ENCODE data around the gene TNPO3.
A peak's percentile ranks its signal among the peaks of the same experiment; 100 is the strongest.

Gene TNPO3

DNA sequence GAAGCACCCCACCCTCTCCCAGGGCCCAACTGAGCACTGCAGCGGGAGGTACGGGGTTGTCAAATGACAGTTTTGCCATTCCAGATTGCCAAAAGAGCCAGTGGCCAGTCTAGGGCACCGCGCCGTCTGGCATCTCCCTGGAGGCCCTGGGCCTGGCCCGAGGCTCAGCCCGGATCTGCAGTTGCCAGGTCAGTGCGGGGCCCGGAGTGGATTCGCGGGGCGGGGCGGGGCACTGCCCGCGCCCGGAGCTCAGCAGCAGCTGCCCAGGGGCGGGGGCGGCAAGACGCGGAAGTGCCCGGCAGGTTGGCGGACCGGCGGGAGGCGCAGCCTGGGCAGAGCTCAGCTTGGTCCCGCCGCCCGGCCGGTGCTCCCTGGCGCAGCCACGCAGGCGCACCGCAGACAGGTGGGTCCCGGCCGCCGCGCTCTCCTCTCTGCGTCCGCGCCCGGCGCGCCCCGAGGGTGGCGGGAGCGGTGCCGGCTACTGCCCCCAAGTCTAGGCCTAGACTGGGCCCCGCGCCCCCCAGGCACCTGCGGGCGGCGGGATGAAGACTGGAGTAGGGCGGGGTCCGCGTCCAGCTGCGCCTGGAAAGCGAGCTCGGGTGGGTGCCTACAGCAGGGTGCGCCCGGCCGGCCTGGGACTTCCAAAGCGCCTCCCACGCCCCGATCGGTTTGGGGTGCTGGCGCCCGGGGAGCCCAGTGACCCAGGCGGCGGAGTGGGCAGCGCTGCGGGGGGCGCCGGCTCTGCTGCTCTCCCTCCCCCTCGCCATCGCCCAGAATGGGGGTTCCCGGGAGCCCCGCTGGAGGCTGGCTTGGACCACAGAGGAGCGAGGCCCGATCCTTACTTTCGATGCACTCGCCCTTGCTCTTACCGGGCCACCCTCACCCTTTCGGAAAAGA is 117.0 kb downstream of the TNPO3 start, which contains the start of gene IRF5:
Gene IRF5 (plus strand): TSS at position 281 of the 897 bp plus-strand sequence. CDS start 4,155 bp downstream, outside the sequence.
- peak; percentile 27 for DNase-seq

DNA sequence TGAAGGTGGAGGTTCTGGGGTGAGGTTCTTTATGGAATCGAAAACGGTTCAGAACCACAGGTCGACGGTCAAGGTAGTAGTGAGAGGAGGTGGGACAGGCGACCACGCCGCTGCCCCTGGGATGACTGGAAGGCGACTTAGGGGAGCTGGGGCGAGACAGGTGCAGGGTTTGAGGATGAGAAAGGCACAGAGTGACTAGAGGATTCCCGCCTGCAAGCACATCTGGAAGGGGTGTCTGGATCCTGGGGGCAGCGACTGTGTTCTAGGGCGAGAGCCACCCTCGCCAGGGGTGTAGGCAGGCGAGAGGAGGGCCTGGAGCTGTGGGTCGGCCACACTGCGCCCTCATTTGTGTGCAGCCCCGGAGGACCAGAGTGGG is 117.7 kb downstream of the TNPO3 start:
- no peak for DNase-seq

DNA sequence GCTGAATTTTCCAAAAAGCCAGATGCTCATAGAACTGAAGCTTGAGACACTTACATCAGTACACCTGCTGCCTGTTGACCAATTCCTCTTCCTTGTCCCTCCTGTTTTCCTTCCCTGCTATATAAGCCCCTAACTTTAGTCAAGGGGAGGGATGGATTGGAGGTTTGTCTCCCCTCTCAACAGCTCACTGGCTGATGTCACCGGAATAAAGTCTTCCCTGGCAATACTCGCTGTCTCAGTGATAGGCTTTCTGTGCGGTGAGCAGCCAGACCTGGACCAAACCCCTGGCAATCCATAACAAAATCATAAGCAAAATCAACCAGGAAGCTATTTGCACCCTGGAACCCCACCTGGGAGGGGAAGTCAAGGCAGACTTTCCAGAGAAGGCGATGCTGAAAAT is 118.1 kb downstream of the TNPO3 start:
- no peak for DNase-seq

DNA sequence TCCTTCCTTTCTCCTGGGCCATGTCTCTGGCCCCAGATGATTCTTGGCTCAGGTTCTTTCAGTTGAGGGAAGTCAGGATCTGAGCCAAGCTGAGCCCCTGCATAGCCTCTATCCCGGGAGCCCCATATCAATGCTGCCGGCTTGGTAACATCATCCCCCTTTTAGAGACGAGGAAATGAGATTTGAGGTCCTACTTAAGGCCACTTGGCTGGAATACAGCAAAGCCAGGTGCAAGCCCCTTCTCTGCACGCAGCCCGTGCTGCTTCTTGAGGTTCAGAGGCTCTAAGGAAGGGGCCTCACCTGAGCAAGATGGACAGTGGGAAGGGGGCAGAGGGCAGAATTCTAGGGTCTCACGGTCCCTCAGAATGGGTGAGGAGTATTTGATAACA is 119.6 kb downstream of the TNPO3 start:
- peak; percentile 57 for DNase-seq

DNA sequence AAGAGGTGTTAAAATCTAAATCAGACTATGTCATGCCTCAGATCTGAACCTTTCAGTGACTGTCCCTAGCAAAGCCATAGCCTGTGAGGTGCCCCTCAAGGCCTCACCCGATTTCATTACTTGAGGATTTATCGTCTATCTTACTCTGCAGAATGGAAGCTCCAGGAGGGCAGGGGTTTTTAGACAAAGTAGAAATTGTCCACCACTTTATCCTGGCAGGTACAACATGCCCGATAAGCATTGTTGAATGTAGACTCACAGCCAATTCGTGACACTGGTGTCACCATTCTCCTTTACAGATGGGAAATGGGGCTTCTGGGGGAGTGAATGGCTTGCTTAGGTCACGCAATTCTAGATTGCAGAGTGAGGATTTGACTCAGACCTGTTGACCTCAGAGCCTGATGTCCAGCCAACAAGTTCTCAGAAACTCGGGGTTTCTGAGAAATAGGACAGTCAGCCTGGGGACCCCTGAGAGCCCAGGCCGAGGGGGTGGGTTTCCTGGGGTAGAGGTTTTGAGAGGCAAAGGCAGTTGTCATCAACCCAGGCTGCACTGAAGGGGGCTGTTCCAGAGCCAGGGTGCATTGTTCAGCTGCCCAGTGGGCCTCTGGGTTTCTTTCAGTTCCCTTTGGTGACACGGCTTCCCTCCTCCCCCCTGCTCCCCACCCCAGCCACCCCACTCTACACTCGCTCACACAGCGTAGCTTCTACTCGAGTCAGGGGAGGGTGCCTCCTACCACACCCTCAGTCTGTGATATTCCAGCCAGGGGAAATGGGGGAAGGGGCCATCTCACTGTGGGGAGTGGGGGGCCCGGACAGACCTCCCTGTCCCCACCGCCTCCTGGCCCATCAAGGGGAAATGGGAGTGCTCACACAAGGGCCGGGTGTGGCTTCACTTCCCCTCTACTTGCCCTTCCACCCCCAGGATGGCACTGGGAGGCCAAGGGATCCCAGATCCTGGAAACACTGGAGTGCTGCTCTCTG is 120.3 kb downstream of the TNPO3 start:
- peak; percentile 81 for DNase-seq

DNA sequence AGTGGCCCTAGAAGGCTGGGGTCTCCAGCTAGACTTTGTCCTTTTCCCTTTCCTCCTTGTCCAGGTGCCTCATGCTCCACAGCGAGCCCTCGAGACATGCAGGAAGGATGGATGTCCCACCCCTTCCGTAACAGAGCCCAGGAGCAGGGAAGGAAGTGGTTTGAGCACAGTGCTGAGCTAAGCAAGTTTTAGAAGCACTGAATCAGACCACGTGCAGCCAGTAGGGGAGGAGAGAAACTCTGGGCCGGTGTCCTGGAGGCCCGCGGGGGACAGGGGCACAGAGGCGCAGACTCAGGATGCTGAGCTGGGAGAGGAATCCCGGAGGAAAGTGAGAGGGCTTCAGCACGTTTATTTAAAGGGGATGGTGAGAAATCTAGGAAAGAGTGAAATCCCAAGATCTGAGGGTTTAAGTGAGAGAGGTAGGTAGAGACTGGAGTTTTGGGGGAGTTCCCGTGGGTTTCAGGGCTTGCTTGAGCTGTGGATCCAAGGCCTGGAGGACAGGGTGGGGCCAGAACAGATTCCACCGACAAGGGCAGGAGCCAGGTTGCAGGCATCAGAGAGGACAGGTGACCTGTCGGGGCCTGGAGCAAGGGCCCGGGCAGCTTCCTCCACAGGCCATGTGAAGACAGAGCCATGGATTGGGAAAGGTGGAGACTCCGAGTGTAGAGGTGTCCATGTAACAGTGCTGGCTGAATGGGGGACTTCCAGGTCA is 121.6 kb downstream of the TNPO3 start:
- DNase-seq = peak; percentile 80

DNA sequence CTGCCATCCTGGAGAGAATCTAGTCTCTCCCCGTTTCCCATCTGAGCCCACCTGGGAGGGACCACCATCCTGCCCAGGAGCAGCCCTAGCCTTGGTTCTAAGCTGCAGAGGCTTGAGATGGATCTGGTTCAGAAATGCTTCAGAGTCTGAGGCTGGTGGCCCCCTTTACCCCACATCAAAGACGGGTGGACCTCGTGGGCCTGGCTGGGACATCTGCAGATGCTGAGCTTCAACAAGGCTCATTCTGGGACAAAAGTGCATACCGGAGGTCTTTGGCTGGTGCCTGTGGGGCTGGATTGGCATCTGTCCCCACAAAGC is 122.1 kb downstream of the TNPO3 start:
- DNase-seq = no peak

DNA sequence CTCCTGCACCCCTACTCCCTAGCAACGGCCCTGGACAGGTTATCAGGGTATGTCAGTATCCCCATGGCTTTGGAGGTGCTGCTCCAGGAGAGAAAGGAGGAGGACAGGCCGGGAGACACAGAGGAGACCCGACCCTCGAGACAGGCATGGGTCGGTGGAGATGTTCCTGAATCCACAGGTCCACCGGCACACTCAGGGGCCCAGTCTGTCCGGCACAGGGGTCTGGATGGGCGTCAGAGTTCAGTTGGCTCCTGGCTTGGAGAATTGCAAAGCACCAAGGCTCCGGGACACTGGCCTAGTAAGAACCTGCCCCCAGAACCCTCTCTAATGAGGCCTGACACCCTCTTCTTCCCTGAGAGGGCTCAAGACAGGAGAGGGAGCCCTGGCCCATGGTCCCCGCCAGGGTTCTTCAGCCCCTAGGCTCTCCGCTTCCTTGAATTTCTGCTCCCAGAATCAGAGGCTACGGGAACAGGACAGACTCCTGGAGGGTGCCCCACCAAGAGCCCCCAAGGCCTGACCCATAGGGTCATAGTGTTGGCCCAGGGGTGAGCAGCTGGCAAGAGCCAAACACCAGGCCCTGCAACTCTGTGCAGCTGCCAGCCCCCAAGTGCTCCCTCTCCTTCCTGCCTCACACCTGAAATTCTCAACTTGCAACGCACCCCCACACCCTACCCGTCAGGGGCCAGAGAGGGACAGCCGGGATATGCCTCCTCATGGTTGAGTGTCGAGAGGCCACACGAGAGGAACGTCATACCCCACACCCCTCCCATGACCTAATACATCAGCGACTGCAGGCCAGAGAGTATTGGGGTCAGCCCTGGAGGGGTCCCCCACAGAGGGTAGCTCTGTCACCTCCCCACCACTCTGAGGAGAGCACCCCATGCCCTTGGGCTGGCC is 122.7 kb downstream of the TNPO3 start:
- DNase-seq = no peak

DNA sequence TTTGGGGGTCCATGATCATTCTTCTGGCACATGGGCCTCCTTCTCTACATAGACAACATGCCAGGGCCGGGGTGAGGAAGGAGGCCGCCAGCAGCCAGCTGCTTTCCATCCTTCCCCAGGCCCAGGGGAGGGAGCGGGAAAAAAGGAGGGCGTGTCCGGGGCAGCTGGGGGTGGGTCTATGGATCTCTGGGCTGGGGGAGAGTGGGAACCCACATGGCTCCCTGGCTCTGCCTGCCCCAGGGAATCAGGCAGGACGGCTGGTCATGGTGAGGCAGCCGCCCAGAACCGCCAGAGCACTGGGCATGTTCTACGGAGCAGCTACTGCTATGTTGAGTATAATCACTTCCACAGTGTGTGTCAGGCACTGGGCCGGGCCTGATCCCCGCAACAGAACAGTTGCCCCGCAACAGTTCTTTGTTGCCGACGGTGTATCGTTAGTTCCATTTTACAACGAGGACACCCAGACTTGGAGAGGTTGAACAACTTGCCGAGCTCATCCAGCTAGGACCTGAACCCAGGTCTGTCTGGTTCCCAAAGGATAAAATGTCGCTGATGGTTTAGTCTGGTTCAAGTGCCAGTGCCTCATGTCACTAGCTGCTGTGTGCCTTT is 123.6 kb downstream of the TNPO3 start:
- DNase-seq = no peak

DNA sequence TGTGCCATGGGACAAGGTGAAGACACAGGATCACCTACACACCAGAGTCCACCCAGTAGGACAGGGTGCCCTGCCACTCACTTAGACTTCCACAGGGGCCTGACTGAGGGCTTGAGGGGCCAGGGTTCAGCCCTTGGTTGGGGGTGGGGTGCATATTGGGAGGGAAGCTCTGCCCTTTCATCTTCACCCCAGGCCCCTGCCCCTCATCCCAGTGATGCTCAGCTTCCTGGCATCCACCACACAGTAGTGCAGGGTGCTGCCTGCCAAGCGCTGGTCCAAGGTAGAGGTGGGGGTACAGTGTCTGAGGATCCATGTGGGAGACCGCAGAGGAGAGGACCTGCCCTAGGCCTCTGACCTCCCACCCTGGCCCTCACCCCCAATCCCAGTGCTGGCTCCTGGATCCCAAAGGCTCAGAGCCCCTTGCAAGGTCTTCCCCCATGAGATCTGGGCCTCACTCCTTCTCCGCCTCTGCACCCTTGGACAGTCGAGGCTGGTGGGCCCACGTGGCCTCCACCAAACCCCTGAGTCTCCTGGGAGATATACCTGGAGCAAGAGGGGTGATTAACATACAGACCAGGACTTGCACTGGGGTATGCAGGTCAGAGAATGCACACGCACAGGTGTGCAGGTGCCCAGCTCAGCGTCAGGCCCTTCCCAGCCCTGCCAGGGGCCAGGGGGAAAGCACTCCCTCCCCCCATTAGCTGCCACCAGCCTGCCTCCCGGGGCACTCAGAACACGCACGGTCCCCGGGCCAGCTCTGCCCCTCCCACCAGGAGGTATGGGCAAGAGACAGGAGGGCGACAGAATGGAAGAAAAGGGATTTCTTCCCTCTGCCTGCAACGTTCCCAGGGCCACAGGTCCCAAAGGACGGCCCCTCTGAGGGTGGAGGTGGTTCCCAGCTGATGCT is 125.8 kb downstream of the TNPO3 start:
- no peak for DNase-seq

DNA sequence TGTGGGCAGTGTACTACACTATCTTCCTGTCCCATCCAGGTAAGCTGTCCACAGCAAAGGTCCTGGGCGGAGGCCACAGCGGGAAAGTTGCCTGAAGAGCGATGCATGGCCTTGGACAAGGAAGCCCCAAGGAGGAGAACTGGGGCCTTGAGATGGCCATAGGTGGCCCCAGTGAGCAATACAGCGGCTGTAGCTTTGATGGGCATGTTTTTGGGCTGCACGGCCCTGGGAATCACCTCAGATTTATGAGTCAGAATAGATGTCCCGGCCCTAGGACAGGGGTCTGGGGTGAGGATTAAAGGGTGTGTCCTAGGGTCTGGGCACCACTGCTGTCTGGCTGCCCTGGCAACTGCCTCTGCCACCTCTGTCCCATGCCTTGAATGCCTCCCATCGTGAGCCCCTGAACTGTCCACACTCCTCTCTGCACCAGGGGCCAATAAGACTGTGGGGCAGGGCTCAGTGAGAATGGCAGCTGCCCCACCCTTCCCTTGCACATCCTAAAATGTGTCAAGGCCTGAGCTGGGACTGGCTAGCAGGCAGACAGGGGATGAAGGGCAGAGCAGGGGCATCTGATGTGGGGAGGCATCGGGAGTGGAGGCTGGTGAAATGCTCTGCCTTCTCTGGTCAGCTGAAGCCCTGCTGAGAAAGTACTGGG is 126.6 kb downstream of the TNPO3 start:
- no peak for DNase-seq

DNA sequence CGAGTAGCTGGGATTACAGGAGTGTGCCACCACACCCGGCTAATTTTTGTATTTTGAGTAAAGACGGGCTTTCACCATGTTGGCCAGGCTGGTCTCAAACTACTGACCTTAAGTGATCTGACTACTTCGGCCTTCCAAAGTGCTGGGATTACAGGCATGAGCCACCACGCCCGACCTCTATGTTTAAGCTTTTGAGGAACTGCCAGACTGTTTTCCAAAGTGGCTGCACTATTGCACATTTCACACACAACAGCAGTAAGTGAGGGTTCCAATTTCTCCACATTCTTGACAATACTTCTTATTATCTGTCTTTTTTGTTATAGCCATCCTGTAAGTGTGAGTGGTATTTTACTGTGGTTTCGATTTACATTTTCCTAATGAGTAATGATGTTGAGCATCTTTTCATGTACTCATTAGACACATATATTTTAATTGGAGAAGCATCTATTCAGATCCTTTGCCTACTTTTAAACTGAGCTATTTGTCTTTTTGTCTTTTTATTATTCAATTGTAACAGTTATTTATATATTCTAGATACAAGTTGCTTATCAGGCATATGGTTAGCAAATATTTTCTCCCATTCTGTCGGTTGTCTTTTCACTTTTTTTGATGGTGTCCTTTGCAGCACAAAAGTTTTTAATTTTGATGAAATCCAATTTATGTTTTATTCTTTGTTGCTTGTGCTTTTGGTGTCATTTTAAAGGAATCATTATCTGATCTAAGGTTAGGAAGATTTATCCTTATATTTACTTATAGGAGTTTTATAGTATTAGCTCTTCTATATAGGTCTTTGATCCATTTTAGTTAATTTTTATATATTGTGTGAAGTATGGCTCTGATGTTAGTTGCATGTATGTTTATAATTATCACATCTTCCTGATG is 130.0 kb downstream of the TNPO3 start:
- DNase-seq = peak; percentile 62

DNA sequence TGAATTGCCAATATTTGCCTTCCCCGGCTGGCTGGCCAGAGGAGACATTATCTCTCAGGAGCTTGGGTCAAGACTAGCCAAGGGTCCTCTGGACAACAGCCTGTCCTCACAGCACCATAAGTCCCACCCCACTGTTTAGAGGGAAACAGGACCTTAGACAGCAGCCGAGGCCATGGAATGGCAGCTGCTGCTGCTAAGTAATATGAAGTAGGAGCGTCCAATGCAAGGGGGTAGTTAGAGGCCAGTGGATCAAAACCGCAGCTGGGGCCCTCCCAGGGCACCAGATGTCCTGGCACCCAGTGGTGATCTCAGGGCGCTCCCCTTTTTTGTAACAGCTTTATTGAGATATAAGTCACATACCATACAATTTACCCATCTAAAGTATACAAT is 131.5 kb downstream of the TNPO3 start:
- peak; percentile 46 for DNase-seq

DNA sequence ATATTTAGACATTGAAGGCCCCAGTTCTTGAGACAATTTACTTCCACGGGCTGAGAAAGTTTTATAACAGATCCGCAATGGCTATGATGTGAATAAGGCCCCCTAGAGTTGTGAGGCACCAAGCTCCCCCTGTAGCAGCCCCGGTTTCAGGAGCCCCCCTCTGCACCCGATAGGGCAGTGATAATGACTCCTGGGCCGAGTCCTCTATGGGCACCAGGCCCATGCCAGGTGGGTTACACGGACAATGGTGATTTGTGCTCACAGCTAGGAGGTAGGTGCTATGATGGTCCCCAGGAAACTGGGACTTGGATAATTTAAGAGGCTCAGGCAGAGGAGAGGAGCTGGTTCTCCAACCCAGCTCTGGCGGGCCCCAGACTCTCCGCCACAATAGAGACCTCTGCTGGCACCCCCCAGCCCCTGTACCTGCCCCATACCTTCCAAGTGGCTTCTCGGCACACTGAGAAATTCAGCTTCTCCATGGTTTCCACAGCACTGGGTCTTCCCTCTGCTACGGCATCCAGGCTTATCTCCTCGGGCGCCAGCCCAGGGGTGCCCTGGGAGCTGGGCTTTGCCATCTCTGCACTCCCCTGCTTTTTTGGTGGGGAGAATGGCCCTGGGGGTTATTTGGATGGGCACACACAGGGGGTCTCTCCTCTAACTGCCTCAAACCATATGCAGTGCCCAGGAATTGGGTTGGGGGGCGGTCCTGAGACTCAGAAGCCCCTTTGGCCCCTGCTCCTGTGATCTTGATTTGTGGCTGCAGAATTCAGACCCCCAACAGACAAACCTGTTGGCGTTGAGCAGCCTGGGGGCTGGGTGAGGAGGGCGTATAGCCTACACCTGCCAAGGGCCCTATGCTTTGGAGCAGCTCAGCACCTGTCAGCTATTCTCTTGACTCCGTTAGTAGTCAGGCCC is 132.2 kb downstream of the TNPO3 start:
- no peak for DNase-seq

DNA sequence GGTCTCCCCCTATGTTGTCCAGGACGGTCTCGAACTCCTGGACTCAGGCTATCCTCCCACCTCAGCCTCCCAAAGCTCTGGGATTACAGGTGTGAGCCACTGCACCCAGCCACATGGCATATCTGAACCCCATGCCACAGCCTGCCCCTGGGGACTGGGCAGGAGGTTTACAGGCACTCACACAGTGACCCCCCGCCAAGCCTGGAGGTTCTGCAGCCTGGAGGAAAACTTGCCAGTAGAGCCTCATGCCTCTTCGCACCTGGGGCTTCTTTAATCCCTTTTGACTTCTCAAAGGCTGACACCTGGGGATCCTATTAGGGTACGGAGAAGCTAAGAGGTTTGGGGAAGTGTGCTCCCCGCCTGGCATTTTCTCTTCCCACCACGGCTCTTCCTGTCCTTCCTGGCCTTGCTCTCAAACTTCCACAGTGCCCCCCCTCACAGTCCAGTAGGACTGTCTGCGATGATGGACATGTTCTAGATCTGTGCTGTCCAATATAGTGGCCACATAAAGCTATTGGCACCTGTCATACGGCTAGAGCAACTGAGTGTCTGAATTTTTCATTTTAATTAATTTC is 133.0 kb downstream of the TNPO3 start:
- DNase-seq = no peak

DNA sequence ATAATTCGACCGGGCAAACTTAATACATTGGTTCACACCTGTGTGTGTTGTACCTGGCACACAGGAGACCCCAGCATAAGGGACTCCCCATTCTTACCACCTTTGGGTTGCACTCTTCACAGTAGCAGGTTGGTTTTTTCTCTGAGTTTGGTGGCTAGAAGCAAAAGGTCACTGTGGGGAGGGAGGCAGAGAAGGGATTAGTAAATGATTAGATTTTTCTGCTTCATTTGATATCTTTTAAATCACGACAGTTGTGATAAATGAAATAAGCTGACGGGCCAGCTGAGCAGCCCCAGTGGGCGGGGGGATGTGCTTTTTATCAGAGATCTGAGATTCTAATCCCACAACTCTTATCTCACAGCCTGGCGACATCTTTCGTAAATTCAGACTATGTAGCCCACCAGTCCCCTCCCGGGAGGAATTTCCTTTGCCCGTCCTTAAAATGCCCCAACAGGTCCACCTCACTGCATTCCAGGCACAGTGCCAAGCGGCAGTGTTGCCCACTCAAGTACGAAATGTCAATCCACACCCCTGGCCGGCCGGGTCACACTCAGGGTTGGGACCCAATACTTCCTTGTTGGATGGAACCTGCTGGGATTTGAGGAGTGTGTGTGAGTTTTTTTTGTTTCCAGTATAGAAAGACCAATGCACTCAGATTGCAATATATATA is 133.9 kb downstream of the TNPO3 start:
- DNase-seq = no peak

All from MV-4-11 (cell line).